Body of pancreas (tissue), 4 donors: ENCODE results near the gene RIN3. TPM values are rescaled to one million over a fixed set of nuclear protein-coding genes. Genes with fewer than 3 reads are reported as not detected.

Experiments
- ATAC-seq: fragments of 150-250 bp; one replicate; pipeline ENCODE4 v1.9.1; 2016
- DNase-seq, 4 donors: peaks; one replicate each; pipeline ENCODE4 v3.0.0-alpha.2; 2019
- H3K27ac ChIP-seq, 4 donors: fragments of 200-600 bp; sonication (generic); 1 replicate in 3 of 4; 2 replicates in 1 of 4; pipeline versions ENCODE4 v1.5.1 to v1.6.1; 2016 to 2019; ENCODE audit warnings: mild to moderate bottlenecking in 1 of 4, mixed read lengths in 1 of 4, moderate library complexity in 1 of 4
- H3K27me3 ChIP-seq, 2 donors: fragments of 200-600 bp; sonication (generic); one replicate each; pipeline ENCODE4 v1.6.0; 2016; ENCODE audit warnings: mild to moderate bottlenecking in 1 of 2
- H3K36me3 ChIP-seq, 2 donors: fragments of 200-600 bp; sonication (generic); replicated peaks in 1 of 2; 2 replicates each; pipeline ENCODE4 v1.5.1; 2016; ENCODE audit warnings: low read depth in 2 of 2; ENCODE audit not compliant: insufficient read depth in 1 of 2
- H3K4me1 ChIP-seq: fragments of 200-600 bp; sonication (generic); one replicate; pipeline ENCODE4 v1.6.0; 2016
- H3K4me3 ChIP-seq, 2 donors: fragments of 200-600 bp; sonication (generic); 1 replicate in 1 of 2; 2 replicates in 1 of 2; pipeline ENCODE4 v1.5.1; 2016 to 2019
- H3K9me3 ChIP-seq, 3 donors: fragments of 200-600 bp; sonication (generic); 1 replicate in 2 of 3; 2 replicates in 1 of 3; pipeline ENCODE4 v1.5.1; 2016
- CTCF ChIP-seq, 7 experiments: fragments of 450-650 bp in 4 of 7; fragments of 200-600 bp in 3 of 7; sonication (generic) in 3 of 7; IDR thresholded peaks; one replicate each; pipeline ENCODE4 v1.5.1; 2016 to 2019; ENCODE audit warnings: antibody characterized with exemption in 7 of 7
- POLR2A ChIP-seq, 3 donors: fragments of 450-650 bp; IDR thresholded peaks; one replicate each; pipeline ENCODE4 v1.6.1; 2016; ENCODE audit warnings: antibody characterized with exemption in 3 of 3, mild to moderate bottlenecking in 2 of 3
- WGBS, 2 donors: methylation state at CpG; one replicate each; pipeline ENCODE4 v1.1.5; 2017; 5-methylcytosine and 5-hydroxymethylcytosine counted together
- intact Hi-C: fragments of 100-400 bp; cut with DNase I; formaldehyde crosslinking; loops from one replicate; pipeline ENCODE4 v1.15.1; 2023
- total RNA-seq, 2 donors: library from RNA; depleted of rRNA; stranded (reverse); fragments of >200 nt; gene quantifications; one replicate each; pipeline ENCODE4 v1.1.0, GENCODE V29; 2016

RIN3 gene
- total RNA-seq, 2 donors from 2014 or later = 2.6 to 3.3 TPM

- no peaks in the 10 kb centered on the region for H3K36me3 ChIP-seq
- H3K4me1 ChIP-seq = no peaks in the 10 kb centered on the region
- no peak overlapping the region for H3K4me3 ChIP-seq
- intact Hi-C loops = no loop called here
- no peaks in the 10 kb centered on the region for H3K27me3 ChIP-seq
- 83 to 88% methylated on average over 2 of the region's 2 CpGs for WGBS, 2 donors
- H3K27ac ChIP-seq = no peak overlapping the region
- DNase-seq (no peak), ATAC-seq (no peak)
- no peak for TF ChIP-seq CTCF (IDR thresholded peaks at IDR 0.05)
- TF ChIP-seq POLR2A (IDR thresholded peaks at IDR 0.05) = no peak
- peaks cover 0 to 9% (median 0%) of the 10 kb centered on the region in 3 donors for H3K9me3 ChIP-seq
Measured at GRCh38 chr14:92565718-92566115, 52.1 kb downstream of the RIN3 start.

GRCh38 chr14:92567173-92567725 is 53.7 kb downstream of the RIN3 start:
- no peak for DNase-seq
- H3K4me1 ChIP-seq = no peaks in the 10 kb centered on the region
- H3K27me3 ChIP-seq = no peaks in the 10 kb centered on the region
- peaks cover 0 to 9% (median 0%) of the 10 kb centered on the region in 3 donors for H3K9me3 ChIP-seq
- WGBS, 2 donors = 83 to 85% methylated on average over 2 of the region's 2 CpGs
- no peaks in the 10 kb centered on the region for H3K36me3 ChIP-seq
- no peak overlapping the region for H3K27ac ChIP-seq
- no peak for ATAC-seq
- H3K4me3 ChIP-seq = no peak overlapping the region
- intact Hi-C loops = no loop called here
- TF ChIP-seq POLR2A (IDR thresholded peaks at IDR 0.05) = no peak
- TF ChIP-seq CTCF (IDR thresholded peaks at IDR 0.05) = no peak

- WGBS, 2 donors = 68 to 80% methylated on average over 10 to 16 of the region's 16 CpGs
- peaks cover 0 to 9% (median 0%) of the 10 kb centered on the region in 3 donors for H3K9me3 ChIP-seq
- H3K27me3 ChIP-seq = no peaks in the 10 kb centered on the region
- H3K27ac ChIP-seq = no peak overlapping the region
- no peak for TF ChIP-seq CTCF (IDR thresholded peaks at IDR 0.05)
- TF ChIP-seq POLR2A (IDR thresholded peaks at IDR 0.05) = no peak
- no peak overlapping the region for H3K4me3 ChIP-seq
- no peaks in the 10 kb centered on the region for H3K36me3 ChIP-seq
- no peaks in the 10 kb centered on the region for H3K4me1 ChIP-seq
- no peak for ATAC-seq
- intact Hi-C loops = no loop called here
- no peak for DNase-seq
Measured at GRCh38 chr14:92568621-92569479, 55.3 kb downstream of the RIN3 start.

- ATAC-seq (no peak), DNase-seq (no peak)
- no peaks in the 10 kb centered on the region for H3K36me3 ChIP-seq
- peaks cover 0 to 9% (median 0%) of the 10 kb centered on the region in 3 donors for H3K9me3 ChIP-seq
- no peaks in the 10 kb centered on the region for H3K27me3 ChIP-seq
- no peak overlapping the region for H3K27ac ChIP-seq
- TF ChIP-seq CTCF (IDR thresholded peaks at IDR 0.05) = no peak
- no peak for TF ChIP-seq POLR2A (IDR thresholded peaks at IDR 0.05)
- H3K4me1 ChIP-seq = no peaks in the 10 kb centered on the region
- H3K4me3 ChIP-seq = no peak overlapping the region
- intact Hi-C loops = no loop called here
- whole genome bisulfite sequencing, 2 donors = 62 to 66% methylated on average over 6 of the region's 6 CpGs
Measured at GRCh38 chr14:92570674-92571262, 57.2 kb downstream of the RIN3 start.
